HG03095 (cell line): Measurements from ENCODE around the gene FAM167B.

ENCODE experiments used
- ATAC-seq: cut with Tn5 transposase; IDR thresholded peaks from one replicate; pipeline ENCODE4 v1.9.1; 2021; ENCODE audit warnings: moderate library complexity; ENCODE audit not compliant: unreplicated experiment

Gene FAM167B

GRCh38 chr1:32246888-32247273 lies at the start of gene FAM167B:
TSS of gene FAM167B (plus strand) at chr1:32247222. CDS start at chr1:32247422, 200 bp downstream.
- no peak for ATAC-seq

- ATAC-seq: no peak
Observed at GRCh38 chr1:32197837-32198236, 49.2 kb upstream of the FAM167B start.

GRCh38 chr1:32198237-32199042 lies 48.6 kb upstream of the FAM167B start:
- no peak for ATAC-seq

- ATAC-seq: no peak
Observed at GRCh38 chr1:32199043-32199716, 47.8 kb upstream of the FAM167B start.

GRCh38 chr1:32199717-32200072 lies 47.3 kb upstream of the FAM167B start:
- ATAC-seq: no peak

GRCh38 chr1:32200226-32201010 lies 46.6 kb upstream of the FAM167B start, which contains the start of gene CCDC28B:
TSS of gene CCDC28B (plus strand) at chr1:32200595. CDS start at chr1:32201936, 1,341 bp downstream.
- no peak for ATAC-seq

- no peak for ATAC-seq
Observed at GRCh38 chr1:32201011-32201855, 45.8 kb upstream of the FAM167B start.

- ATAC-seq: no peak
Observed at GRCh38 chr1:32204943-32205361, 42.1 kb upstream of the FAM167B start.

GRCh38 chr1:32205401-32206370 lies 41.3 kb upstream of the FAM167B start, which contains the start of gene IQCC:
TSS of gene IQCC (plus strand) at chr1:32205671. CDS start at chr1:32205682, 11 bp downstream.
- ATAC-seq: no peak

GRCh38 chr1:32208469-32208868 lies 38.6 kb upstream of the FAM167B start:
- ATAC-seq: no peak

GRCh38 chr1:32208891-32209328 lies 38.1 kb upstream of the FAM167B start, which contains the start of gene DCDC2B:
TSS of gene DCDC2B (plus strand) at chr1:32209089. CDS start at chr1:32209094, 5 bp downstream.
- ATAC-seq: no peak

GRCh38 chr1:32215629-32216480 lies 31.2 kb upstream of the FAM167B start:
- peak; percentile 55 for ATAC-seq

- no peak for ATAC-seq
Observed at GRCh38 chr1:32216566-32216965, 30.5 kb upstream of the FAM167B start.

- ATAC-seq: no peak
Observed at GRCh38 chr1:32219022-32219421, 28.0 kb upstream of the FAM167B start.

- ATAC-seq: no peak
Observed at GRCh38 chr1:32220746-32221580, 26.1 kb upstream of the FAM167B start.

GRCh38 chr1:32221581-32221979 lies 25.4 kb upstream of the FAM167B start:
- ATAC-seq: no peak
